Liver (tissue), 9 donors: ENCODE data around the gene WDHD1. TPM values are rescaled to one million over a fixed set of nuclear protein-coding genes. Genes with fewer than 3 reads are reported as not detected.

Experiments
- DNase-seq: peaks from one replicate; pipeline ENCODE4 v3.0.0-alpha.2; 2017; ENCODE audit warnings: low spot score
- H3K27ac ChIP-seq, 2 donors: one replicate each; pipeline ENCODE4 v1.7.0; 2013; ENCODE audit warnings: inconsistent platforms in 2 of 2, low read length in 2 of 2, control low read depth in 1 of 2, low read depth in 1 of 2, mild to moderate bottlenecking in 1 of 2
- H3K27me3 ChIP-seq, 4 donors: one replicate each; pipeline versions ENCODE4 v1.6.1 to v1.7.0; 2013; ENCODE audit warnings: low read length in 3 of 4, inconsistent platforms in 1 of 4, mild to moderate bottlenecking in 1 of 4, moderate library complexity in 1 of 4; ENCODE audit not compliant: control insufficient read depth in 4 of 4, insufficient read depth in 4 of 4
- H3K36me3 ChIP-seq, 4 donors: one replicate each; pipeline versions ENCODE4 v1.6.1 to v1.7.0; 2013; ENCODE audit warnings: low read length in 3 of 4, mild to moderate bottlenecking in 3 of 4, low read depth in 1 of 4, moderate library complexity in 1 of 4; ENCODE audit not compliant: control insufficient read depth in 4 of 4, insufficient read depth in 3 of 4
- H3K4me1 ChIP-seq, 4 donors: one replicate each; pipeline versions ENCODE4 v1.6.1 to v1.7.0; 2013; ENCODE audit warnings: low read length in 3 of 4, mild to moderate bottlenecking in 3 of 4, moderate library complexity in 1 of 4; ENCODE audit not compliant: control insufficient read depth in 4 of 4, insufficient read depth in 4 of 4
- H3K4me3 ChIP-seq, 3 donors: one replicate each; pipeline versions ENCODE4 v1.6.1 to v1.7.0; 2013; ENCODE audit warnings: low read length in 3 of 3, control low read depth in 1 of 3, low read depth in 1 of 3, mild to moderate bottlenecking in 1 of 3
- H3K9ac ChIP-seq, 2 donors: one replicate each; pipeline ENCODE4 v1.7.0; 2013; ENCODE audit warnings: low read length in 2 of 2, mild to moderate bottlenecking in 2 of 2, moderate library complexity in 2 of 2, control low read depth in 1 of 2, low read depth in 1 of 2
- H3K9me3 ChIP-seq, 4 donors: one replicate each; pipeline versions ENCODE4 v1.6.1 to v1.7.0; 2013; ENCODE audit warnings: low read length in 3 of 4; ENCODE audit not compliant: control insufficient read depth in 4 of 4
- ATF3 ChIP-seq: IDR thresholded peaks from 2 replicates; pipeline ENCODE4 v1.6.1; 2016; ENCODE audit warnings: antibody characterized with exemption
- EGR1 ChIP-seq, 2 donors: IDR thresholded peaks; 2 replicates each; pipeline ENCODE4 v1.6.1; 2016 to 2018; ENCODE audit warnings: antibody characterized with exemption in 2 of 2, low read depth in 2 of 2
- FOXA1 ChIP-seq: IDR thresholded peaks from 2 replicates; pipeline ENCODE4 v1.6.1; 2016; ENCODE audit warnings: antibody characterized with exemption
- FOXA2 ChIP-seq: IDR thresholded peaks from 2 replicates; pipeline ENCODE4 v1.6.1; 2016; ENCODE audit warnings: antibody characterized with exemption
- GABPA ChIP-seq, 2 donors: IDR thresholded peaks in 1 of 2; conservative IDR thresholded peaks in 1 of 2; 2 replicates each; pipeline ENCODE4 v1.6.1; 2016; ENCODE audit warnings: antibody characterized with exemption in 2 of 2, mild to moderate bottlenecking in 1 of 2, moderate library complexity in 1 of 2
- HNF4A ChIP-seq, 2 donors: conservative IDR thresholded peaks; 2 replicates each; pipeline ENCODE4 v1.6.1; 2016; ENCODE audit warnings: antibody characterized with exemption in 2 of 2, mild to moderate bottlenecking in 2 of 2
- HNF4G ChIP-seq: IDR thresholded peaks from 2 replicates; pipeline ENCODE4 v1.6.1; 2016; ENCODE audit warnings: antibody characterized with exemption
- JUND ChIP-seq, 2 donors: IDR thresholded peaks; 2 replicates each; pipeline ENCODE4 v1.6.1; 2016; ENCODE audit warnings: antibody characterized with exemption in 2 of 2
- MAX ChIP-seq: IDR thresholded peaks from 2 replicates; pipeline ENCODE4 v1.6.1; 2016; ENCODE audit warnings: antibody characterized with exemption
- NR2F2 ChIP-seq: IDR thresholded peaks from 2 replicates; pipeline ENCODE4 v1.6.1; 2016; ENCODE audit warnings: antibody characterized with exemption
- RAD21 ChIP-seq, 2 donors: IDR thresholded peaks; 2 replicates each; pipeline ENCODE4 v1.6.1; 2016; ENCODE audit warnings: antibody characterized with exemption in 2 of 2, mild to moderate bottlenecking in 2 of 2
- REST ChIP-seq: IDR thresholded peaks from 2 replicates; pipeline ENCODE4 v1.6.1; 2016; ENCODE audit warnings: antibody characterized with exemption, mild to moderate bottlenecking
- RXRA ChIP-seq, 2 donors: IDR thresholded peaks; 2 replicates each; pipeline ENCODE4 v1.6.1; 2017 to 2018; ENCODE audit warnings: antibody characterized with exemption in 2 of 2, mild to moderate bottlenecking in 1 of 2
- TAF1 ChIP-seq: conservative IDR thresholded peaks from 2 replicates; pipeline ENCODE4 v1.6.1; 2016; ENCODE audit warnings: antibody characterized with exemption, mild to moderate bottlenecking
- YY1 ChIP-seq: IDR thresholded peaks from 2 replicates; pipeline ENCODE4 v1.6.1; 2016; ENCODE audit warnings: antibody characterized with exemption, mild to moderate bottlenecking
- ZBTB33 ChIP-seq: IDR thresholded peaks from 2 replicates; pipeline ENCODE4 v1.6.1; 2016; ENCODE audit warnings: antibody characterized with exemption
- WGBS: extraction: QIAGEN DNeasy Blood & Tissue Kit; methylation state at CpG from one replicate; pipeline ENCODE4 v1.1.7; 2013; 5-methylcytosine and 5-hydroxymethylcytosine counted together
- polyA plus RNA-seq, 2 donors: library from polyadenylated mRNA; stranded (reverse) in 1 of 2; unstranded in 1 of 2; fragments of 200-250 nt in 1 of 2; fragments of >200 nt in 1 of 2; fragmentation: Nextera tagmentation in 1 of 2; extraction: Ambion mirVana in 1 of 2; gene quantifications; one replicate each; pipeline versions ENCODE4 v1.2.1 to v1.2.3, GENCODE V29; 2013 to 2015
- total RNA-seq, 2 donors: library from RNA; depleted of rRNA; stranded (reverse); fragments of >200 nt; gene quantifications; one replicate each; pipeline ENCODE4 v1.2.3, GENCODE V29; 2014
- donor health status: healthy.
- donor health status: healthy.
- donor health status: healthy.
- donor health status: healthy.
- donor health status: healthy.

WDHD1 gene
- total and polyA plus RNA-seq, 4 donors: 0.18 to 14.1 (median 0.42) TPM

GRCh38 chr14:54942913-54943312 is 84.0 kb downstream of the WDHD1 start:
- Histone ChIP-seq H3K9me3 (no peaks in the 10 kb centered on the region), H3K9ac (no peak overlapping the region), H3K27me3 (no peaks in the 10 kb centered on the region), H3K4me3 (no peak overlapping the region), H3K4me1 (peaks cover 0 to 8% (median 3%) of the 10 kb centered on the region in 4 donors), H3K27ac (no peak overlapping the region), H3K36me3 (no peaks in the 10 kb centered on the region)
- WGBS: 87% methylated on average over 4 of the region's 4 CpGs
- no peak for DNase-seq
- TF ChIP-seq TAF1 (no peak), NR2F2 (no peak), EGR1 (IDR thresholded peaks at IDR 0.05; ENCODE audit: low read depth in 2 of 2) (no peak), FOXA2 (no peak), FOXA1 (no peak), MAX (no peak)

- Histone ChIP-seq H3K36me3 (no peaks in the 10 kb centered on the region), H3K27me3 (no peaks in the 10 kb centered on the region), H3K4me3 (no peak overlapping the region), H3K9ac (no peak overlapping the region), H3K9me3 (no peaks in the 10 kb centered on the region), H3K27ac (no peak overlapping the region), H3K4me1 (no peaks in the 10 kb centered on the region)
- no peak for TF ChIP-seq ZBTB33
- TF ChIP-seq NR2F2: no peak
- TF ChIP-seq RXRA (IDR thresholded peaks at IDR 0.05): no peak
- no peak for TF ChIP-seq YY1
- DNase-seq: no peak
- 99% methylated on average over 1 of the region's 1 CpG for WGBS
Measured at GRCh38 chr14:54936816-54937215, 90.1 kb downstream of the WDHD1 start.

DNA sequence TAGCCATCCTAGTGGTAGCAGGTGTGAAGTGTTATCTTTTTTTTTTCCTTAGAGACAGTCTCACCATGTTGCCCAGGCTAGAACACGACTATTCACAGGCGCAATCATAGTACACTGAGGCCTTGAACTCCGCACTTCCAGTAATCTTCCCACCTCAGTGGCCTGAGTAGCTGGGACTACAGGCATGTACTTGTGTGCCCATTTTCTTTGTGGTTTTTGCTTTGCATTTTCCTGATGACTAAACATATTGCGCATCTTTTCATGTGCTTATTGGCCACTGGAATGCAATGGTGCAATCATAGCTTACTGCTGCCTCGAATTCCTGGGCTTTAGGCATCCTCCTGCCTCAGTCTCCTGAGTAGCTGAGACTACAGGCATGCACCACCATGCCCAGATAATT is 90.9 kb downstream of the WDHD1 start:
- Histone ChIP-seq H3K27me3 (no peaks in the 10 kb centered on the region), H3K9ac (no peak overlapping the region), H3K9me3 (no peaks in the 10 kb centered on the region), H3K4me1 (no peaks in the 10 kb centered on the region), H3K27ac (no peak overlapping the region), H3K36me3 (no peaks in the 10 kb centered on the region), H3K4me3 (no peak overlapping the region)
- DNase-seq: no peak
- TF ChIP-seq ATF3: no peak
- no peak for TF ChIP-seq JUND (IDR thresholded peaks at IDR 0.05)
- TF ChIP-seq TAF1: no peak
- TF ChIP-seq NR2F2: no peak
- no peak for TF ChIP-seq HNF4G
- WGBS: 99% methylated on average over 5 of the region's 5 CpGs

DNA sequence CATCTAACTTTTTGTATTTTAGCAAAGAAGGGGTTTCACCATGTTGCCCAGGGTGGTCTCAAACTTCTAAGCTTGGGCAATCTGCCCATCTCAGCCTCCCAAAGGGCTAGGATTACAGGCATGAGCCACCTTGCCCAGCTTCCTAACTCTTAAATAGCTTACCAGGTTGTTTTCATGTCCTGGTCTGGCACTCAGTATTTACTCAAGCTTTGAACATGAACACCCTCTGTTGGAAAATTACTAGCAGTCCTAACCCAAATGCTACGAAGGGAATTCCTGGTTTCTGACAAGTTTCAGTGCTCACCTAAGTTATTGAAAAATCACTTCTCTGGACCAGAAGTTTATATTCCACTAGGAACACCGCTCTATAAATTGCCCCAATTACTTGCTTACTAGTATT is 91.8 kb downstream of the WDHD1 start:
- Histone ChIP-seq H3K4me1 (no peaks in the 10 kb centered on the region), H3K9me3 (no peaks in the 10 kb centered on the region), H3K36me3 (no peaks in the 10 kb centered on the region), H3K27me3 (no peaks in the 10 kb centered on the region), H3K27ac (no peak overlapping the region), H3K9ac (no peak overlapping the region), H3K4me3 (no peak overlapping the region)
- WGBS: 50% methylated on average over 2 of the region's 2 CpGs
- DNase-seq: no peak
- no peak for TF ChIP-seq RXRA (IDR thresholded peaks at IDR 0.05)
- no peak for TF ChIP-seq ATF3
- TF ChIP-seq REST: no peak
- no peak for TF ChIP-seq GABPA (IDR thresholded peaks at IDR 0.05 in 1 of 2, conservative IDR thresholded peaks at IDR 0.05 in 1 of 2)
- no peak for TF ChIP-seq YY1
- no peak for TF ChIP-seq RAD21 (IDR thresholded peaks at IDR 0.05)
- no peak for TF ChIP-seq TAF1
- no peak for TF ChIP-seq NR2F2
- TF ChIP-seq FOXA1: no peak
- TF ChIP-seq MAX: no peak
- no peak for TF ChIP-seq HNF4A (conservative IDR thresholded peaks at IDR 0.05)
